GM21390 (cell line): Measurements from ENCODE around the gene PRPF19.

Experiments
- ATAC-seq: cut with Tn5 transposase; IDR thresholded peaks from one replicate; pipeline ENCODE4 v1.9.1; 2021; ENCODE audit not compliant: unreplicated experiment

Gene PRPF19

GRCh38 chr11:60938500-60938899 is 32.1 kb upstream of the PRPF19 start:
- ATAC-seq: no peak

- ATAC-seq: no peak
Measured at GRCh38 chr11:60937811-60938210, 31.4 kb upstream of the PRPF19 start.

- ATAC-seq: no peak
Measured at GRCh38 chr11:60937144-60937527, 30.8 kb upstream of the PRPF19 start.

GRCh38 chr11:60936467-60937143 is 30.2 kb upstream of the PRPF19 start:
- no peak for ATAC-seq

- no peak for ATAC-seq
Measured at GRCh38 chr11:60935676-60936442, 29.5 kb upstream of the PRPF19 start.

- ATAC-seq: no peak
Measured at GRCh38 chr11:60934790-60935605, 28.6 kb upstream of the PRPF19 start.

GRCh38 chr11:60934124-60934789 is 27.9 kb upstream of the PRPF19 start:
- no peak for ATAC-seq

- ATAC-seq: no peak
Measured at GRCh38 chr11:60933416-60934123, 27.2 kb upstream of the PRPF19 start.

GRCh38 chr11:60932605-60933356 is 26.4 kb upstream of the PRPF19 start:
- ATAC-seq: no peak

- ATAC-seq: no peak
Measured at GRCh38 chr11:60931917-60932316, 25.5 kb upstream of the PRPF19 start.

- ATAC-seq: no peak
Measured at GRCh38 chr11:60930394-60930793, 24.0 kb upstream of the PRPF19 start.

GRCh38 chr11:60929764-60930163 is 23.4 kb upstream of the PRPF19 start:
- no peak for ATAC-seq

GRCh38 chr11:60928563-60929001 is 22.2 kb upstream of the PRPF19 start:
- no peak for ATAC-seq

GRCh38 chr11:60927600-60927999 is 21.2 kb upstream of the PRPF19 start:
- no peak for ATAC-seq

GRCh38 chr11:60927061-60927592 is 20.7 kb upstream of the PRPF19 start:
- no peak for ATAC-seq

GRCh38 chr11:60926500-60926899 is 20.1 kb upstream of the PRPF19 start:
- no peak for ATAC-seq

GRCh38 chr11:60925868-60926267 is 19.5 kb upstream of the PRPF19 start:
- no peak for ATAC-seq

- ATAC-seq: no peak
Measured at GRCh38 chr11:60924906-60925853, 18.8 kb upstream of the PRPF19 start.
